GM19455 (cell line): ENCODE data around the gene MYDGF.

Source experiments
- ATAC-seq: cut with Tn5 transposase; IDR thresholded peaks from one replicate; pipeline ENCODE4 v1.9.1; 2021; ENCODE audit not compliant: unreplicated experiment

Gene MYDGF

GRCh38 chr19:4645718-4646117, 24.4 kb downstream of the MYDGF start:
- ATAC-seq = no peak

- ATAC-seq = no peak
These were observed 27.5 kb downstream of the MYDGF start for GRCh38 chr19:4642625-4643024.

GRCh38 chr19:4641132-4641531, 29.0 kb downstream of the MYDGF start:
- ATAC-seq = no peak

GRCh38 chr19:4640247-4641000, 29.7 kb downstream of the MYDGF start:
- ATAC-seq = no peak

GRCh38 chr19:4639531-4640246, 30.5 kb downstream of the MYDGF start:
- peak; percentile 22 for ATAC-seq

- peak; percentile 77 for ATAC-seq
These were observed 31.2 kb downstream of the MYDGF start, which contains the start of gene TNFAIP8L1 for GRCh38 chr19:4638828-4639530. Gene TNFAIP8L1, plus strand, starts transcription at chr19:4639516. Its CDS starts 12,354 bp downstream, at chr19:4651870.

GRCh38 chr19:4638317-4638716, 31.8 kb downstream of the MYDGF start:
- ATAC-seq = no peak

- no peak for ATAC-seq
These were observed 33.4 kb downstream of the MYDGF start for GRCh38 chr19:4636761-4637160.

GRCh38 chr19:4636151-4636717, 33.9 kb downstream of the MYDGF start:
- ATAC-seq = no peak

GRCh38 chr19:4635754-4636116, 34.4 kb downstream of the MYDGF start:
- no peak for ATAC-seq

GRCh38 chr19:4633140-4633967, 36.8 kb downstream of the MYDGF start:
- no peak for ATAC-seq

GRCh38 chr19:4624733-4625362, 45.3 kb downstream of the MYDGF start:
- no peak for ATAC-seq

- no peak for ATAC-seq
These were observed 45.8 kb downstream of the MYDGF start for GRCh38 chr19:4624301-4624700.

GRCh38 chr19:4622695-4623421, 47.3 kb downstream of the MYDGF start:
- ATAC-seq = no peak

GRCh38 chr19:4620675-4621074, 49.5 kb downstream of the MYDGF start:
- no peak for ATAC-seq

- no peak for ATAC-seq
These were observed 50.4 kb downstream of the MYDGF start for GRCh38 chr19:4619668-4620294.

- no peak for ATAC-seq
These were observed 52.1 kb downstream of the MYDGF start for GRCh38 chr19:4618019-4618418.

- ATAC-seq = no peak
These were observed 56.8 kb downstream of the MYDGF start for GRCh38 chr19:4613254-4613751.
